Subcutaneous adipose tissue (tissue), 4 donors: ENCODE measurements around the gene ALG11. TPM values are rescaled to one million over a fixed set of nuclear protein-coding genes. Genes with fewer than 3 reads are reported as not detected.

Experiments
- CTCF ChIP-seq: fragments of 450-650 bp; IDR thresholded peaks from one replicate; pipeline ENCODE4 v1.5.1; 2016; ENCODE audit warnings: low read depth, mild to moderate bottlenecking, control low read depth, antibody characterized with exemption, moderate library complexity
- total RNA-seq, 4 donors: library from RNA; depleted of rRNA; stranded (reverse); fragments of >200 nt; gene quantifications; one replicate each; pipeline ENCODE4 v1.1.0, GENCODE V29; 2016

ALG11 gene
- total RNA-seq, 4 donors from 2014 or later, result 18.9 to 39.5 (median 19.8) TPM

GRCh38 chr13:52070929-52071523, 58.8 kb downstream of the ALG11 start:
- no peak for TF ChIP-seq CTCF

Other genes starting within 250 kb of the ALG11 start
- 10 to 100 TPM; 22.3 to 47.8 (median 29.1) TPM for gene DHRS12, start 208.2 kb upstream of the ALG11 start, total RNA-seq
- gene TMEM272, start 167.2 kb upstream of the ALG11 start, total RNA-seq, result not detected
- gene CCDC70, start 150.4 kb upstream of the ALG11 start, total RNA-seq, result not detected
- gene ATP7B, start 948 bp upstream of the ALG11 start, total RNA-seq, result 10 to 100 TPM in 2 of 4 donors, 1 to 10 TPM in 2; 4.6 to 12.1 (median 9.4) TPM
- 10 to 100 TPM; 12.9 to 22.0 (median 19.3) TPM for gene UTP14C, start 12.3 kb downstream of the ALG11 start, total RNA-seq
- under 1 TPM in 3 of 4 donors, not detected in 1; 0.16 to 0.22 (median 0.17) TPM for gene NEK5, start 116.7 kb downstream of the ALG11 start, total RNA-seq
- 10 to 100 TPM; 14.1 to 47.8 (median 21.8) TPM for gene NEK3, start 147.2 kb downstream of the ALG11 start, total RNA-seq